NT2/D1 (cell line): ENCODE data around the gene CPEB3.

Experiments used
- YY1 ChIP-seq: IDR thresholded peaks from 2 replicates; pipeline ENCODE4 v1.6.1; 2011; ENCODE audit not compliant: insufficient read length, insufficient read depth
- ZNF274 ChIP-seq: IDR thresholded peaks from 2 replicates; pipeline ENCODE4 v1.6.1; 2011; ENCODE audit warnings: mild to moderate bottlenecking, low read depth, low read length

DNA sequence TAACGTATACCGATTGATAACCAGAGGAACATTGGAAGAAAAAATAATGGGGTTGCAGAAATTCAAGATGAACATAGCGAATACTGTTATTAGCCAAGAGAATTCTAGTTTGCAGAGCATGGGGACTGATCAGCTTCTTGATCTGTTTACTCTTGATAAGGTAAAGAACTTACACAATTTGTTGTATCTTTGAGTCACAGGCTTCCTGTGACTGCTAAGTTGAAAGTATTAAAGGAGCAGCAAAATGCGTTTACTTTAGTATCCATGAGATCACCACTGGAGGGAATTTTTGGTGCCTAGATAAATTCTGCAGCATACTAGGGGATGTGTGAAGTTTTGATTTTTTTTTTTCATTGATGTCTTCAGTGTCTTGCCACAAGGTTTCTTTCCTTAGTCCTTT lies 263.7 kb downstream of the CPEB3 start:
- TF ChIP-seq YY1: no peak
- no peak for TF ChIP-seq ZNF274
